Thoracic aorta (tissue), 2 donors: ENCODE data around the gene DENND6B. TPM values are rescaled to one million over a fixed set of nuclear protein-coding genes. Genes with fewer than 3 reads are reported as not detected.

Experiments
- ATAC-seq: fragments of 150-250 bp; one replicate; pipeline ENCODE4 v1.8.0; 2017; ENCODE audit warnings: low read depth; ENCODE audit not compliant: insufficient number of reproducible peaks, low FRiP score
- DNase-seq: peaks from one replicate; pipeline ENCODE4 v3.0.0-alpha.2; 2020; ENCODE audit warnings: low spot score
- H3K27ac ChIP-seq, 2 donors: fragments of 200-600 bp; sonication (generic); 1 replicate in 1 of 2; 2 replicates in 1 of 2; pipeline ENCODE4 v1.5.1; 2016; ENCODE audit warnings: mild to moderate bottlenecking in 2 of 2, moderate library complexity in 2 of 2
- H3K27me3 ChIP-seq: fragments of 200-600 bp; sonication (generic); replicated peaks from 2 replicates; pipeline ENCODE4 v1.6.0; 2016; ENCODE audit warnings: mild to moderate bottlenecking; ENCODE audit not compliant: insufficient read depth
- H3K36me3 ChIP-seq: fragments of 200-600 bp; sonication (generic); one replicate; pipeline ENCODE4 v1.5.1; 2016
- H3K4me1 ChIP-seq, 2 donors: fragments of 200-600 bp; sonication (generic); 1 replicate in 1 of 2; 2 replicates in 1 of 2; pipeline versions ENCODE4 v1.5.1 to v1.6.0; 2016; ENCODE audit warnings: low read depth in 2 of 2, mild to moderate bottlenecking in 1 of 2; ENCODE audit not compliant: control insufficient read depth in 1 of 2
- H3K4me3 ChIP-seq: fragments of 200-600 bp; sonication (generic); 2 replicates; pipeline ENCODE4 v1.5.1; 2016; ENCODE audit warnings: mild to moderate bottlenecking
- H3K9me3 ChIP-seq: fragments of 200-600 bp; sonication (generic); 2 replicates; pipeline ENCODE4 v1.5.1; 2016
- total RNA-seq, 2 donors: library from RNA; depleted of rRNA; stranded (reverse); fragments of >200 nt; gene quantifications; one replicate each; pipeline versions ENCODE4 v1.1.0 to v1.2.3, GENCODE V29; 2016
- TF ChIP-seq, protein P1 (sequence below): fragments of 200-600 bp; sonication (generic); IDR thresholded peaks from one replicate; pipeline ENCODE4 v1.5.1; 2019; ENCODE audit warnings: antibody characterized with exemption

DENND6B gene
- total RNA-seq, 2 donors from 2014 or later: 4.2 to 6.0 TPM

DNA sequence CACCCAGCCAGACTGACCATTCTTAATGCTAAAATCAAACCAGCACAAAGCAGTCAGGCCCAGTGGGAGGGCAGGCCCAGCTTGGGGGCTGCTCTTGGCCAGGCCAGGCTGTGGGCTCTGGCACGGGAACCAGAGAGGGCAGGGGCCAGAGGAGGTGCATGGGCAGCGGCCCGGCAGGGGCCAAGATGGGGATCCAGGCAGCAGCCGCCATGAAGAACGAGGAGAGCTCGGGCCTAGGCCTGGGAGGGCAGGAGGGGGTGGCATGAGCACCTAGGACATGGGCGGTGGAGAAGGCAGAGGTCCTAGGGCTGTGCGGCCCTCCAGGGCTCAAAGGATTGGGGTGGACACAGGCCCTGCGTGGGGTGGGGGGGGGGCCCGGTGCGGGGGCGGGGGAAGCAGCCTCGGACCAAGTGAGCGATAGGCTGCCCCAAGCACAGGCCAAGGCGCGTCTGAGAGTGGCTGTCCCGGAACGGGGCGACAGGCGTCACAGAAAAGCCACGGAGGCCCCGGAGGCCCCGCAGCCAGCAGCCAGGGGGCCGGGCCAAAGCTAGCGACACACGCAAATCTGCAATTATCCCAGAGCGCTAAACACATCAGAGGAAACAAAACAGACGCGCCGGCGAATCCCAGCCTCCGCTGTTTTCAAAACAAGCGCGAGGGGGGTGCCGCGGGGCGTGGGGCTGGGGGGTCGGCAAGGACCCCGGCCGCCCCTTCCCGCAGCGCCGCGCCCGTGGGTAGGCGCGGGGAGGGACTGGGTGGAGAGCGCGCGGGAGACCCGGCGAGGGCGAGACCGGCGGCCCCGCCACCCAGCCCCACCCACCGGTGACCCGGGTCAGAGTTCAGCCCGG lies 27.7 kb downstream of the DENND6B start:
- no peaks in the 10 kb centered on the region for H3K9me3 ChIP-seq
- DNase-seq (no peak), ATAC-seq (no peak)
- peaks cover 58 to 85% of the 10 kb centered on the region in 2 donors for H3K4me1 ChIP-seq
- H3K27me3 ChIP-seq: no peaks in the 10 kb centered on the region
- no peaks in the 10 kb centered on the region for H3K36me3 ChIP-seq
- H3K27ac ChIP-seq: peak overlapping the region in 1 of 2 donors; percentile 25
- TF ChIP-seq, protein P1, sequence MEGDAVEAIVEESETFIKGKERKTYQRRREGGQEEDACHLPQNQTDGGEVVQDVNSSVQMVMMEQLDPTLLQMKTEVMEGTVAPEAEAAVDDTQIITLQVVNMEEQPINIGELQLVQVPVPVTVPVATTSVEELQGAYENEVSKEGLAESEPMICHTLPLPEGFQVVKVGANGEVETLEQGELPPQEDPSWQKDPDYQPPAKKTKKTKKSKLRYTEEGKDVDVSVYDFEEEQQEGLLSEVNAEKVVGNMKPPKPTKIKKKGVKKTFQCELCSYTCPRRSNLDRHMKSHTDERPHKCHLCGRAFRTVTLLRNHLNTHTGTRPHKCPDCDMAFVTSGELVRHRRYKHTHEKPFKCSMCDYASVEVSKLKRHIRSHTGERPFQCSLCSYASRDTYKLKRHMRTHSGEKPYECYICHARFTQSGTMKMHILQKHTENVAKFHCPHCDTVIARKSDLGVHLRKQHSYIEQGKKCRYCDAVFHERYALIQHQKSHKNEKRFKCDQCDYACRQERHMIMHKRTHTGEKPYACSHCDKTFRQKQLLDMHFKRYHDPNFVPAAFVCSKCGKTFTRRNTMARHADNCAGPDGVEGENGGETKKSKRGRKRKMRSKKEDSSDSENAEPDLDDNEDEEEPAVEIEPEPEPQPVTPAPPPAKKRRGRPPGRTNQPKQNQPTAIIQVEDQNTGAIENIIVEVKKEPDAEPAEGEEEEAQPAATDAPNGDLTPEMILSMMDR: no peak
- H3K4me3 ChIP-seq: peak overlapping the region; percentile 54

DNA sequence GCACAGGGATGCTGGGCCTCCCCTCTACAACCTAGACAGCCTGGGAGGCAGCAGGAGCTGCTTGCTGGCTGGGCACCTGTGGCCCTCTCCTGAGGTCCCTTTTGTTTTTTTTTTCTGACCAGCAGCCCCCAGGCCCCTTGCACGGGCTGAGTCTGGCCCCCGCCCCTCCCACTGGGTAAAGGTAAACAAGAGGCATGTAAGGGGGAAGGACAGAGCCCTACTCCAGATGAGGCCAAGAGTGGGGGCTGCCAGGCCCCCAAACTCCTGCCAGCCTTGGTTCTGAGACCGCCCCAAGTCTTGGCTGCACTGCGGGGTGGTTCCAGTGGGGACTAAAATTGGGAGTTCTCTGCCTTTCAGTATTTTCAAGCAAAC lies 28.6 kb downstream of the DENND6B start:
- no peak overlapping the region for H3K4me3 ChIP-seq
- H3K27me3 ChIP-seq: no peaks in the 10 kb centered on the region
- no peaks in the 10 kb centered on the region for H3K9me3 ChIP-seq
- DNase-seq (no peak), ATAC-seq (no peak)
- H3K4me1 ChIP-seq: peaks cover 57 to 85% of the 10 kb centered on the region in 2 donors
- TF ChIP-seq, protein P1: no peak
- no peaks in the 10 kb centered on the region for H3K36me3 ChIP-seq
- peak overlapping the region in 1 of 2 donors; percentile 25 for H3K27ac ChIP-seq

DNA sequence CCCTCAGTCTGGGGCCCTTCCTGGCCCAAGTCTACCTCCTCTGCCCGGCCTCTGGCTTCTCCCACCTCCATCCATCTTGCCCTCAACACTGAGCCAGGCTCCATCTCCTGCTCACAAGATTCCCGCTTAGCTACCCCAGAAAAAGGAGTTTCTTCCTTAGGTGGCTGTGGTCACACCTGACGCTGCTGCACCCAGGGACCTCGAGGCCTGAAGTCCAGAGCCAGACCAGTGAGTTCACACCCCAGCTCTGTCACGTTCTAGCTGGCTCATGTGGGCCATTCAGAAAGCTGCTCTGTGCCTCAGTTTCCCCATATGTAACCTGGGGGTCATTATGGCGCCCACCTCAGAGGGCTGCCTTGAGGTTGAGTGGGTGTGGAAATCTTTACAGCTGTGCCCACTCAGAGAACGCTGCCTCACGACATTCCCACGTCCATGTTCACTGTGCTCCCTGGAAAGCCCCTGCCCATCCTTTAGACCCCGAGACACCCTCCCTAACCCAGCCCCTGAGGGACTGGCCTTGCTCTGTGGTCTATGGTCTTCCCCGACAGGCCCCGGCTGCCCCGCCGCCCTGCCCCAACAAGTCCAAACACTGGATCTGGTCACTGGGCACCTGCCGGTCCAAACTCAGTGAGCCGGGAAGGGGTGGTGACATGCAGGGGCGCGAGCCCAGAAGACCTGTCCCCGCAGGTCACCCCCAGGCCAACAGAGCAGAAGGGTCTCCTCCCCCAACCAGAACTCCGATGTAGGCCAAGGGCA lies 29.1 kb downstream of the DENND6B start:
- H3K4me3 ChIP-seq: no peak overlapping the region

DNA sequence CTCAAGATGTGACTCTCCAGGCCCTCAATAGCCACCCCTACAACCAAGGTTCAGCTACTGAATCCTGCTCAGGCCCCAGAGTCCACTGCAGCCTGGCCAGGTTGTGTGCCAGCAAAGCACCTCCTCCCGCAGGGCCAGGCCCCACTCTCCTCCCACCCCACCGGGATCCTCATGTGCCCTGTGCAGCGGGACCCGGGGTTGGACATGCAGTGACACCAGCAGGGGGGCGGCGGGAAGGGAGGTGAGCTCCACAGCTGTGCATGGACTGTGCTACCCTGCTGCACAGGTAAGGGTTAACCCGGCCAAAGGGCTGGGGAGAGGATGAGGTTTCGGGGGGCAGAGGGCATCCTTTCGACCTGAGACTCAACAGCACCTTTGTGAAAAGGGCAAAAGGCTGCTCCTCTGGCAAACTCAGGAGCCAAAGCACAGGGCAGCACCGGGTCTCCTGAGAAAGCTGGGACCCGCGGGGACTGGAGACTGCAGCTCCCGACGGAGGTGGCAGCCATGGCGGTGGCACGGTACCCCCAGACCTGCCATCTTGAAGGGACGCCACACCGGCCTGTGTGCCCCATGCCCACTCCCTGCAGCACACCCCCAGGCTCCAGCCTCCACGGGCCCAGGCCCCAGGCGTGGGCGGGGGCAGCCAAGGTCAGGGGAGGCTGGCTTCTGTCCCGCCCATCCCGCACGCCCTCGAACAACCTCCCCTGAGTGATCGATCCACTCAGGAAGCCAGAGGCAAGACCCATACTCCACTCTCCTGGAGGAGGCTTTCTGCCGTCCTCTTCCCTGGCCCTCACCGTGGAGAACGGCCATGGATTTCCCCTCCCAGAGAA lies 29.9 kb downstream of the DENND6B start:
- Histone ChIP-seq H3K36me3 (no peaks in the 10 kb centered on the region), H3K4me1 (peaks cover 52 to 82% of the 10 kb centered on the region in 2 donors), H3K27ac (peak overlapping the region in 1 of 2 donors; percentile 24), H3K4me3 (no peak overlapping the region), H3K9me3 (no peaks in the 10 kb centered on the region), H3K27me3 (no peaks in the 10 kb centered on the region)
- TF ChIP-seq, protein P1: no peak
- DNase-seq (no peak), ATAC-seq (no peak)

More for the DNA sequence above, 29.1 kb downstream of the DENND6B start:
- DNase-seq (no peak), ATAC-seq (no peak)
- peak overlapping the region in 1 of 2 donors; percentile 25 for H3K27ac ChIP-seq
- H3K36me3 ChIP-seq: no peaks in the 10 kb centered on the region
- H3K9me3 ChIP-seq: no peaks in the 10 kb centered on the region
- TF ChIP-seq, protein P1: no peak
- peaks cover 56 to 85% of the 10 kb centered on the region in 2 donors for H3K4me1 ChIP-seq
- no peaks in the 10 kb centered on the region for H3K27me3 ChIP-seq
